ENCODE results near the gene FAM83D.

The FAM83D gene

DNA sequence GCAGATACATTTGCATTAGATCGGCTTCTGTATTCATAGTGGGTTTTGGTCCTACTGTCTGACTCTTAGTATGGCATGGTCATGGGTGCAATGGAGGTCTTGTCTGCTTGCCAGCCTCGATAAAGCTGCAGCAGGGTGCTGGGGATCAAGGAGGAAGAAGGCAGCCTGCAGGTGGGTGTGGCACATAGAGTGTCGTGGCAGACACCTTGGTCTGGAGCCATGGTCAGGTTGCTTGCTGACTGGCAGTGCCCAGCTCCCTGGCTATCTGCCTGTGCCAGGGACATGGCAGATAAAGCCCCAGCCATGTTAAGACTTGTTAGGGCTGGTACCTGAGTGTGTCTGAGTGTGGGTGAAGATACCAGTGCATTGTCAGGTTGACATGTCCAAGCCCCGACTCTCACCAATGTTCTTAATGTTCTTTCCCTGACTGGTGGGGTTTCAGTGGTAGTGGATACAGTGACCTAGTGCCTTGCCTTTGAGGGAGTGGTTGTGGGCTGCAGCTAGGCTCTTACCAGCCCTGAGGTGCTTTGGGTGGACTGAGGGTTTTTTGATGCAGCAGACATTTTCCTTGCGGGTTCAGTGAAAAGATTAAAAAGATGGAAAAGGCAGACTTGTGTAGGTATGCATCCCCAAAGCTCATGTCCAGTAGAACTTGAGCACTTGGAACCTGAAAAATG is 1.8 kb downstream of the FAM83D start:
- Mint-ChIP-seq H3K27ac (ENCODE audit: low read depth) (peak overlapping the region; percentile 29), H3K27me3 (no peaks in the 10 kb centered on the region), H3K4me3 (peak overlapping the region; percentile 79), H3K9me3 (no peaks in the 10 kb centered on the region), H3K4me1 (peaks cover 41% of the 10 kb centered on the region), H3K36me3 (ENCODE audit: insufficient read depth) (peaks cover 5% of the 10 kb centered on the region)
- DNase-seq (ENCODE audit: low spot score in 2 of 2) (no peak), ATAC-seq (replicated peaks; ENCODE audit: extremely low read depth, poor library complexity, severe bottlenecking) (no peak)

GRCh38 chr20:38930242-38930569 is 4.0 kb downstream of the FAM83D start:
- H3K36me3 Mint-ChIP-seq (ENCODE audit: insufficient read depth), result peaks cover 2% of the 10 kb centered on the region
- ATAC-seq (replicated peaks; ENCODE audit: extremely low read depth, poor library complexity, severe bottlenecking), result no peak
- H3K27me3 Mint-ChIP-seq, result no peaks in the 10 kb centered on the region
- H3K4me1 Mint-ChIP-seq, result peaks cover 36% of the 10 kb centered on the region
- no peak overlapping the region for H3K27ac Mint-ChIP-seq (ENCODE audit: low read depth)
- H3K4me3 Mint-ChIP-seq, result peak overlapping the region; percentile 38
- no peak for DNase-seq (ENCODE audit: low spot score in 2 of 2)
- H3K9me3 Mint-ChIP-seq, result no peaks in the 10 kb centered on the region

- Mint-ChIP-seq H3K4me1 (peaks cover 28% of the 10 kb centered on the region), H3K27ac (ENCODE audit: low read depth) (no peak overlapping the region), H3K27me3 (no peaks in the 10 kb centered on the region), H3K4me3 (no peak overlapping the region), H3K36me3 (ENCODE audit: insufficient read depth) (peaks cover under 1% of the 10 kb centered on the region), H3K9me3 (no peaks in the 10 kb centered on the region)
- DNase-seq (ENCODE audit: low spot score in 2 of 2) (no peak), ATAC-seq (replicated peaks; ENCODE audit: extremely low read depth, poor library complexity, severe bottlenecking) (no peak)
Measured at GRCh38 chr20:38931984-38932383, 5.8 kb downstream of the FAM83D start.

DNA sequence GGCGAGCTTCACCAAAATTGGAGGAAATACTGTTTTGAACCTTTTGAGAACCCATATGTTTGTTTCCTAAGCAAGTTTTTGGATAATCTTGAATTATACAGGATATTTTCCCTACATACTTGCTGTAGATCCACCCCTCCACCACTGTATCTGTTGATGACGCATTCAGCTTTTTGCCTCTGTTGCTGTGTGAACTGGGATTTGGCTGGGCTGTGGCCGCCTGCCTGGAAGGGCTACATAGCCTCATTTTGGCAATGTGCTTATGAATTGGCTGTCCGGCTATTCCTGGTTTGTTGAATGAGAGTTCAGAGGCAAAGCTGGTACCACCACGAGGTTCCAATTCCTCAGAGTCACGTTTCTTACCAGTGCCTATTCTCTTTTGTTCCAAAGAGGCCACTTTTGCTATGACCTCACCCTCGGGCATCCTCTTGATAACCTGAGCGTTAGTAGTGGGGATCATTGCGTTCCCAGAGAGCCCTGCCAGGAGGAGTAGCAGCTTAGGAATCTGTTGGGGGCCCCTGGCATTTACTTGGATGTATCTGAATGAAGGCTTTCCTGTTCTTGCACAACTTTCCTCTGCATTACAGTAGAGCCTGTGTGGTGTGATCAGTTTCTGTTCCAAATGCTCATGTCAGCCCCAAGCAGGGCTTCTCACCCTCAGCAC is 6.4 kb downstream of the FAM83D start:
- DNase-seq (ENCODE audit: low spot score in 2 of 2) (no peak), ATAC-seq (replicated peaks; ENCODE audit: extremely low read depth, poor library complexity, severe bottlenecking) (no peak)
- H3K9me3 Mint-ChIP-seq, result no peaks in the 10 kb centered on the region
- no peaks in the 10 kb centered on the region for H3K27me3 Mint-ChIP-seq
- H3K4me3 Mint-ChIP-seq, result no peak overlapping the region
- H3K4me1 Mint-ChIP-seq, result peaks cover 28% of the 10 kb centered on the region
- H3K36me3 Mint-ChIP-seq (ENCODE audit: insufficient read depth), result peaks cover 3% of the 10 kb centered on the region
- no peak overlapping the region for H3K27ac Mint-ChIP-seq (ENCODE audit: low read depth)

DNA sequence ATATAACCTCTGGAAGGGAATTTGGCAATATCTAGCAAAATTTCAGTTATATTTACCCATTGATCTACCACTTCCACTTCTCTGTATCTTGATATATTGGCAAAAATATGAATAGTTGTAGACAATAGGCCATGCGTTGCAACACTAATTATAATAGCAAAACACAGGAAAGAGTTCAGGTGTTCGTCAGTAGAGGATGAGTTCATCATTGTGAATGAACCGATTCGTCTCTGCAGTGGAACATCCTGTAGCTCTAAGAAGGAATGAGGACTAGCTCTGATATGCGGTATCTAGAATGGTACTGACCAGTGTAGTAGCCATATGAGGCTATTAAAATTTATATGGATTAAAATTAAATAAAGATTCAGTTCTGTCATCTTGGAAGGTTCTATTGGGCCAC is 8.3 kb downstream of the FAM83D start:
- Mint-ChIP-seq H3K27ac (ENCODE audit: low read depth) (no peak overlapping the region), H3K4me3 (no peak overlapping the region), H3K27me3 (no peaks in the 10 kb centered on the region), H3K4me1 (peaks cover 13% of the 10 kb centered on the region), H3K36me3 (ENCODE audit: insufficient read depth) (peaks cover 3% of the 10 kb centered on the region), H3K9me3 (no peaks in the 10 kb centered on the region)
- DNase-seq (ENCODE audit: low spot score in 2 of 2) (no peak), ATAC-seq (replicated peaks; ENCODE audit: extremely low read depth, poor library complexity, severe bottlenecking) (no peak)

DNA sequence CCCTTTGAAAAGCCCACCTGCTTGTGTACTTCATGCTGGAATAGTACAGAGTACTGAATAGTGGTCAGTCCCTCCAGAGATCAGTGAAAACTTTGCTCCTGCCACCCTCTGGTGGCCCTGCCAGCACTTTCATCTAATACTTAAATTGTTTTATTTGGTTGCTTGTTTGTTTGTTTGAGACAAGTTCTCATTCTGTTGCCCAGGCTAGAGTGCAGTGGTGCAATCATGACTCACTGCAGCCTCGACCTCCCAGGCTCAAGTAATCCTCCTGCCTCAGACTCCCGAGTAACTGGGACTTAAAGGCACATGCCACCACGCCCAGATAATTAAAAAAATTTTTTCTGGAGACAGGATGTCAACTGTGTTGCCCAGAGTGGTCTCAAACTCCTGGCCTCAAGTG is 9.1 kb downstream of the FAM83D start:
- peaks cover 6% of the 10 kb centered on the region for H3K4me1 Mint-ChIP-seq
- H3K9me3 Mint-ChIP-seq, result no peaks in the 10 kb centered on the region
- H3K4me3 Mint-ChIP-seq, result no peak overlapping the region
- ATAC-seq (replicated peaks; ENCODE audit: extremely low read depth, poor library complexity, severe bottlenecking) (no peak), DNase-seq (ENCODE audit: low spot score in 2 of 2) (no peak)
- H3K36me3 Mint-ChIP-seq (ENCODE audit: insufficient read depth), result peaks cover 3% of the 10 kb centered on the region
- no peak overlapping the region for H3K27ac Mint-ChIP-seq (ENCODE audit: low read depth)
- no peaks in the 10 kb centered on the region for H3K27me3 Mint-ChIP-seq

GRCh38 chr20:38935967-38936407 is 9.8 kb downstream of the FAM83D start:
- Mint-ChIP-seq H3K4me3 (no peak overlapping the region), H3K27ac (ENCODE audit: low read depth) (no peak overlapping the region), H3K36me3 (ENCODE audit: insufficient read depth) (peaks cover 5% of the 10 kb centered on the region), H3K4me1 (peaks cover 2% of the 10 kb centered on the region), H3K27me3 (no peaks in the 10 kb centered on the region), H3K9me3 (no peaks in the 10 kb centered on the region)
- DNase-seq (ENCODE audit: low spot score in 2 of 2) (no peak), ATAC-seq (replicated peaks; ENCODE audit: extremely low read depth, poor library complexity, severe bottlenecking) (no peak)

DNA sequence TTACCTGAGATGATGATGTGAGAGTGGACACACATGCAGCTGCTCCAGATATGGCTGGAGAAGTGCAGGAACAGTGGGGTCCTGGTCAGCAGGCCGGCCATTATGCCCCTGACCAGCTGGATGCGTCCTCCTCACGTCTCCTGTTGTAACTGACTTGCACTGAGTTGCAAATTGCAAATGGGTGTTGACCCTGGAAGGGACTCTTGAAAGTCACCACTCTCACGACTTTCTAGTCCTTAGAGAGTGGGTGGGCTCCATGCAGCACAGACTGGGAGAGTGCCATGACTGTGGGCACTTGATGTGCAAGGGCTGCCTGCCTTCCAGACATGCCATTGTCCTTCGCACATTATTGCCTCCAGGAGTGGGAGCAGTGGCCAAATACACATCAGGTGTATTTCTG is 10.8 kb downstream of the FAM83D start:
- ATAC-seq (replicated peaks; ENCODE audit: extremely low read depth, poor library complexity, severe bottlenecking), result no peak
- Mint-ChIP-seq H3K4me3 (no peak overlapping the region), H3K36me3 (ENCODE audit: insufficient read depth) (peaks cover 8% of the 10 kb centered on the region), H3K4me1 (no peaks in the 10 kb centered on the region), H3K9me3 (no peaks in the 10 kb centered on the region), H3K27me3 (no peaks in the 10 kb centered on the region), H3K27ac (ENCODE audit: low read depth) (no peak overlapping the region)
- no peak for DNase-seq (ENCODE audit: low spot score in 2 of 2)

DNA sequence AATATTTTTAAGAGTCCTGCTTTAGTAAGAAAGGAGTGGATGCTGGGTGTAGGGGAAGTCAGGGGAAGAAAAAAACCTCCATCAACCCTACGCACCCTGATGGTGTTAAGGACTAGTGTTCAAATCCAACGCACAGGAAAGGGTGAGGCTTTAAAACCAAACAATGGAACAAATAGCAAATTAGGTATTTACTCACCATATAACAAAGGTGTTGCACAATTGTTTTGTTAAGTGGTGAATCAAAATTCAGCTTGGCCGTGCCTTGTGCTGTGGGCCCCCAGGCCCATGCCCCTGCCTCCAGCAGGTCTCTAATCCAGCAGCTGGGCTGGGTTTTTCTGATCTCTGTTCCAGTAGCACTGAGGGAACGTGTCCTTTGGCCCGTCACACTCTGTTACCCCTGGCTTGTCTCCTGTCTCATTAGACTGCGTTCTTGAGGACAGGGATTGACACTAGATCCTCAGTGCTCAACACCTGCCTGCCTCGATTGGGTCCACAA is 11.8 kb downstream of the FAM83D start:
- ATAC-seq (replicated peaks; ENCODE audit: extremely low read depth, poor library complexity, severe bottlenecking), result no peak
- Mint-ChIP-seq H3K27ac (ENCODE audit: low read depth) (no peak overlapping the region), H3K4me3 (no peak overlapping the region), H3K27me3 (no peaks in the 10 kb centered on the region), H3K9me3 (no peaks in the 10 kb centered on the region), H3K4me1 (no peaks in the 10 kb centered on the region), H3K36me3 (ENCODE audit: insufficient read depth) (peaks cover 8% of the 10 kb centered on the region)
- no peak for DNase-seq (ENCODE audit: low spot score in 2 of 2)

GRCh38 chr20:38939686-38940085 is 13.5 kb downstream of the FAM83D start:
- Mint-ChIP-seq H3K4me3 (no peak overlapping the region), H3K4me1 (no peaks in the 10 kb centered on the region), H3K9me3 (no peaks in the 10 kb centered on the region), H3K27ac (ENCODE audit: low read depth) (no peak overlapping the region), H3K36me3 (ENCODE audit: insufficient read depth) (peaks cover 10% of the 10 kb centered on the region), H3K27me3 (no peaks in the 10 kb centered on the region)
- ATAC-seq (replicated peaks; ENCODE audit: extremely low read depth, poor library complexity, severe bottlenecking) (no peak), DNase-seq (ENCODE audit: low spot score in 2 of 2) (no peak)

DNA sequence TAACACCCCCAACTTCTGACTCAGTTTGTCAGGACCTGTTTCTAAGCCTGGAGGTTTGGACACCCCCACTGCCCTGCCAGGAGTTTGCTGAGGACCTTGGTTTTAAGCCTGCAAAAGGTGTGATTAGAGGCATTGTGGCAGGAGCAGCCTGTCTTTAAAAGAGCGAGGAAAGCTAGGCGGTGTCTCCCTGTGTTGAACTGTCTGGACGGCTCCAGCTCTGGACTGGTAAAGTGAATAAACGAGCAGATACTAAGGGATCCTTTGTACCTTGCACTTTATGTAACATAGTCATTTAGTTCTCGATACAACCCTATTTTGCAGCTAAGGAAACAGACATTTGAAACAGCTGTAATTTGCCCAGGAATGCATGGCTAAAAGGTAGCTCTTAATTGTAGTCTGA is 14.4 kb downstream of the FAM83D start:
- DNase-seq (ENCODE audit: low spot score in 2 of 2) (no peak), ATAC-seq (replicated peaks; ENCODE audit: extremely low read depth, poor library complexity, severe bottlenecking) (no peak)
- Mint-ChIP-seq H3K9me3 (no peaks in the 10 kb centered on the region), H3K27me3 (no peaks in the 10 kb centered on the region), H3K36me3 (ENCODE audit: insufficient read depth) (peaks cover 13% of the 10 kb centered on the region), H3K4me3 (no peak overlapping the region), H3K27ac (ENCODE audit: low read depth) (no peak overlapping the region), H3K4me1 (no peaks in the 10 kb centered on the region)

GRCh38 chr20:38941726-38942389 is 15.6 kb downstream of the FAM83D start:
- Mint-ChIP-seq H3K27ac (ENCODE audit: low read depth) (no peak overlapping the region), H3K9me3 (no peaks in the 10 kb centered on the region), H3K4me3 (no peak overlapping the region), H3K27me3 (no peaks in the 10 kb centered on the region), H3K36me3 (ENCODE audit: insufficient read depth) (peaks cover 13% of the 10 kb centered on the region), H3K4me1 (no peaks in the 10 kb centered on the region)
- DNase-seq (ENCODE audit: low spot score in 2 of 2), result no peak
- no peak for ATAC-seq (replicated peaks; ENCODE audit: extremely low read depth, poor library complexity, severe bottlenecking)

DNA sequence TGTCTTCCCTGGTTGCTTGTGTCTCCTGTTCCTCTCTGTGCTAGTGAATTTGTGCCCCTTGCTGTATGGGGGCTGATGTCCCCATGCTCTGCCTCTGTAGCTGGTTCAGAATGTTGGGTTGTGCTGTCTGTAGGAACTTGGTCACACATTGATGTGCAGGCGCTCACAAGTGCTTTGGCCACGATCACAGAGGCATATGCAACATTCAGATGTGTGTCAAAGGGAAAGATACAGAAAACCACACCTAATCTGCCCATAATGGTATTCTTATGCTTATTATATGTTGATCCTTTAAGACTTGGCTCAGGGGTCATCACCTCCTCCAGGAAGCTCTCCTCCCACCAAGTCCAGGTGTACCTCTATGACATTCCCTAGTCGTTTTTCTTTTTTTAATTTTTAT is 18.8 kb downstream of the FAM83D start:
- Mint-ChIP-seq H3K27ac (ENCODE audit: low read depth) (no peak overlapping the region), H3K36me3 (ENCODE audit: insufficient read depth) (peaks cover 11% of the 10 kb centered on the region), H3K4me1 (no peaks in the 10 kb centered on the region), H3K9me3 (no peaks in the 10 kb centered on the region), H3K27me3 (no peaks in the 10 kb centered on the region), H3K4me3 (no peak overlapping the region)
- ATAC-seq (replicated peaks; ENCODE audit: extremely low read depth, poor library complexity, severe bottlenecking) (no peak), DNase-seq (ENCODE audit: low spot score in 2 of 2) (no peak)
